Stimulated activated naive B cell treated with anti-CD40 and anti-IgM and Interleukin-4, amounts not matched to agents 10 μg/mL and 1 μg/mL and 100 μg/mL, for 72 hours (primary cell): ENCODE data around the gene GPHA2.
A peak's percentile ranks its signal among the peaks of the same experiment; 100 is the strongest.
"Not testable (repeated sequence)": the region's sequence is repeated elsewhere in the genome, so short reads cannot be mapped to it uniquely, and the experiment has no call there.

ENCODE experiments used
- ATAC-seq, 2 donors: fragments of 150-1000 bp; cut with Tn5 transposase; replicated peaks; 2 replicates each; pipeline ENCODE4 v1.10.0; 2021; ENCODE audit warnings: moderate library complexity in 1 of 2
- DNase-seq: peaks from one replicate; pipeline ENCODE4 v3.0.0; 2021
- H3K27ac Mint-ChIP-seq: one replicate; pipeline ENCODE4 v1.8.0; 2022; ENCODE audit warnings: mild to moderate bottlenecking, mixed read lengths
- H3K27me3 Mint-ChIP-seq, 2 donors: one replicate each; pipeline ENCODE4 v1.8.0; 2022; ENCODE audit warnings: mixed read lengths in 2 of 2
- H3K36me3 Mint-ChIP-seq, 2 donors: one replicate each; pipeline ENCODE4 v1.8.0; 2022; ENCODE audit warnings: mixed read lengths in 2 of 2, mild to moderate bottlenecking in 1 of 2
- H3K4me1 Mint-ChIP-seq, 2 donors: one replicate each; pipeline ENCODE4 v1.8.0; 2022; ENCODE audit warnings: mixed read lengths in 2 of 2, mild to moderate bottlenecking in 1 of 2
- H3K4me3 Mint-ChIP-seq, 2 donors: one replicate each; pipeline ENCODE4 v1.8.0; 2022; ENCODE audit warnings: mild to moderate bottlenecking in 2 of 2, mixed read lengths in 2 of 2, moderate library complexity in 1 of 2
- H3K9me3 Mint-ChIP-seq, 2 donors: one replicate each; pipeline ENCODE4 v1.8.0; 2022; ENCODE audit warnings: mixed read lengths in 2 of 2, mild to moderate bottlenecking in 1 of 2

Gene GPHA2, protein sequence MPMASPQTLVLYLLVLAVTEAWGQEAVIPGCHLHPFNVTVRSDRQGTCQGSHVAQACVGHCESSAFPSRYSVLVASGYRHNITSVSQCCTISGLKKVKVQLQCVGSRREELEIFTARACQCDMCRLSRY

DNA sequence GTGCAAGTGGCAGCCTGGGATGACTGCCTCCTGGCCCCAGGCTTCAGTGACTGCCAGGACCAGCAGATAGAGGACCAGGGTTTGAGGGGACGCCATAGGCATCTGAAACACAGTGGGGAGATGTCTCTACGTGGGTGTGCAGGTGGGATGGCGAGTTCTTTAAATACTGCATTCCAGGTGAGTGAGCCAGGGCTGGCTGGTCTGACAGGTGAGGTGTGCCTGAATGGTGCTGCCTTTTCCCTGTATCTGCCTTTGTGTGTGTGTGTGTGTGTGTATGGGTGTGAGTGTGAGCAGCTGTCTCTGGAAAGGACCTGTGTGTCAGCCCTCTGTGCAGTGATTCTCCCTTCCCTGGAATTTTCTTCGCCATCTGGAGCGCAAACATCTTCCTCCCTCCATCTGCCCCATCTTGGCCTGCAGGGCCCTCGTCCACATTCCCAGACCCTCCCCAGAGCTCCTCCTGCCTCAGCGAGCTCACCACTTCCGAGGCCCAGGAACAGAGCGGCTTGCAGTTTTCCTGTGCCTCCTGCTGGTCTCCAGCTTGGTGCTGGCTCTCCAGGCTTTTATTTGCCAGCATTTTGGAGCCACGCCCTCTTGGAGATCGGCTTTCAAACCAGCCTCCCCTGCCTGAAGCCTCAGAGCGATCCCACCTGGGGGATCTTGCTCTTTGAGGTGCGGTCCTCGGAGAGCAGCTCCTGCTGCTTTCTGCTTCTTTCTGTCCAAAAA lies at the start of gene GPHA2:
Gene GPHA2 (minus strand): TSS at position 535 of the 723 bp plus-strand sequence. CDS start 433 bp downstream, at position 102.
- no peak within 1 kb of the TSS for H3K27ac Mint-ChIP-seq
- no peak within 1 kb of the TSS for H3K4me3 Mint-ChIP-seq
- peaks cover 0 to 5% of the 10 kb centered on the region in 2 donors for H3K27me3 Mint-ChIP-seq
- DNase-seq (no peak), ATAC-seq (no peak)
- H3K36me3 Mint-ChIP-seq, result peaks cover 16 to 23% of the 10 kb centered on the region in 2 donors
- no peaks in the 10 kb centered on the region for H3K4me1 Mint-ChIP-seq
- H3K9me3 Mint-ChIP-seq, result no peaks in the 10 kb centered on the region

DNA sequence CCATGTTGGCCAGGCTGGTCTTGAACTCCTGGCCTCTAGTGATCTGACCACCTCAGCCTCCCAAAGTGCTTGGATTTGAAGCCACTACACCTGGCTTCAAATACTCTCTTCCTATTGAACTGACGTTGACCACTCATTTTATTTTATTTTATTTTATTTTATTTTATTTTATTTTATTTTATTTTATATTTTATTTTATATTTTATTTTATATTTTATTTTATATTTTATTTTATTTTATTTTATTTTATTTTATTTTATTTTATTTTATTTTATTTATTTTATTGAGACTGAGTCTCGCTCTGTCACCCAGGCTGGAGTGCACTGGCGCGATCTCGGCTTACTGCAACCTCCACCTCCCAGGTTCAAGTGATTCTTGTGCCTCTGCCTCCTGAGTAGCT lies 47.6 kb upstream of the GPHA2 start:
- DNase-seq, H3K27me3 Mint-ChIP-seq, ATAC-seq, H3K27ac Mint-ChIP-seq, H3K36me3 Mint-ChIP-seq, H3K4me3 Mint-ChIP-seq, H3K9me3 Mint-ChIP-seq: not testable (repeated sequence)
- peaks cover 17 to 36% of the 10 kb centered on the region in 2 donors for H3K4me1 Mint-ChIP-seq

GRCh38 chr11:64976651-64977050 lies 41.0 kb upstream of the GPHA2 start:
- Mint-ChIP-seq H3K4me3 (no peak overlapping the region), H3K27ac (no peak overlapping the region), H3K9me3 (peaks cover 0 to 2% of the 10 kb centered on the region in 2 donors), H3K36me3 (no peaks in the 10 kb centered on the region), H3K4me1 (peaks cover 8 to 14% of the 10 kb centered on the region in 2 donors), H3K27me3 (no peaks in the 10 kb centered on the region)
- DNase-seq (no peak), ATAC-seq (no peak)

- DNase-seq (no peak), ATAC-seq (no peak)
- H3K4me3 Mint-ChIP-seq, result no peak overlapping the region
- no peak overlapping the region for H3K27ac Mint-ChIP-seq
- H3K36me3 Mint-ChIP-seq, result no peaks in the 10 kb centered on the region
- no peaks in the 10 kb centered on the region for H3K27me3 Mint-ChIP-seq
- peaks cover 13 to 24% of the 10 kb centered on the region in 2 donors for H3K4me1 Mint-ChIP-seq
- peaks cover 0 to 2% of the 10 kb centered on the region in 2 donors for H3K9me3 Mint-ChIP-seq
These were observed 38.4 kb upstream of the GPHA2 start for GRCh38 chr11:64974124-64974523.

DNA sequence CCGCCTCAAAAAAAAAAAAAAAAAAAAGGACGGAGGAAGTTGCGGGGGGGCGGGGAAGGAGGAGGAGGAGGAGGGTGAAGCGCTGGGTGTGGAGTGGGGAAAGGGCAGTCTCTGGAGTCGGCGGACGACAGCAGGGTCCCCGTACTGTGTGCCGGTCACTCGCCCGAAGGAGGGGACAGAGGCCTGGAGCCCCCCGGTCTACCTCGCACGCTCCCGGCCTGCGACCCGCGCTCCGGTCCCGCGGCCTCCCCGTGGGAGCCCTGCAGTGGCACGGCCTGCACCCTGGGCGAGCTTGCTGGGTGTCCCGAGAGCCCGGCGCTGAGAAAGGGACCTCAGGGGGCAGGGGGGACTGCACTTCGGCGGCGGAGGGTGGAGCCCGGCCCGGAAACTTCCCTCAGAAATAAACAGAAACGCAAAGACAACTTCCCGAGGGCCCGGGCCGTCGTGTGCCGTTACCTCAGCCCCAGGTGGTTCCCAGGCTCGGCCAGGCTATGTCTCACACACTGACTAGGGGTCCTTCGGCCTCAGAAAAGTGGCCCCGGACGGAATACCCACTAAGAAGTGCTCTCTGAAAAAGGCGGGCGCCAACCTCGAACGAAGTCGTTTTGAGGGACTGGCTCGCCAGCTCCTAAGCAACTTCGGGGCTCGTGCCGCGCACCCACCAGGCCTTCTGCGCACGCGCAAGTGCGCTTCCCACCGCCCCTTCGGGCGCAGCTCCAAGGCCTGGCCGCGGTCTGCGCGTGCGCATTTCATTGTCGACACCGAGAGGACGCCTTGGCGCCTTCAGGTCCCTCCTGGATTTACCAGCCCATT lies 35.9 kb upstream of the GPHA2 start, which contains the start of gene MAJIN:
Gene MAJIN (minus strand): TSS at position 688 of the 813 bp plus-strand sequence. CDS start 12,703 bp downstream, outside the sequence.
- Mint-ChIP-seq H3K27ac (peak within 1 kb of the TSS; percentile 65), H3K36me3 (no peaks in the 10 kb centered on the region), H3K4me3 (peak within 1 kb of the TSS; percentile 73 to 79)

DNA sequence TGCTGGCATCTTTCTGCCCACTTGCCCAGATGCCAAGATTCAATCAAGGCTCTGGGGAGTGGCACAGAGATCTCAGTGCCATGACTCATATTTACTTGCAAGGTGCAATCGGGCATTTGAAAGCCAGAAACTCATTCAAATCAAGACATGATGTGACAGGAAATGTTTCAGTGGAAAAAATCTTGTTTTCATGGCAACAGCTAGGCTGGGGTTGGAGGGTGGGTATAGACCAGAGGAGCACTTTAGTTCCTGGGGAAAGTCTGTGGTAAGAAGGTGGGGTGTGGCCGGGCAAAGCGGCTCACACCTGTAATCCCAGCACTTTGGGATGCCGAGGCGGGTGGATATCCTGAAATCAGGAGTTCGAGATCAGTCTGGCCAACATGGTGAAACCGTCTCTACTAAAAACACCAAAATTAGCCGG lies 35.0 kb upstream of the GPHA2 start:
- H3K36me3 Mint-ChIP-seq, result no peaks in the 10 kb centered on the region
- no peaks in the 10 kb centered on the region for H3K27me3 Mint-ChIP-seq
- ATAC-seq (peak; percentile 46 to 71), DNase-seq (peak; percentile 8)
- H3K9me3 Mint-ChIP-seq, result no peaks in the 10 kb centered on the region
- H3K4me3 Mint-ChIP-seq, result peak overlapping the region; percentile 64 to 79
- H3K4me1 Mint-ChIP-seq, result peaks cover 13 to 24% of the 10 kb centered on the region in 2 donors
- peak overlapping the region; percentile 65 for H3K27ac Mint-ChIP-seq

More for the DNA sequence above, 35.9 kb upstream of the GPHA2 start, which contains the start of gene MAJIN:
- Mint-ChIP-seq H3K9me3 (no peaks in the 10 kb centered on the region), H3K27me3 (no peaks in the 10 kb centered on the region), H3K4me1 (peaks cover 13 to 24% of the 10 kb centered on the region in 2 donors)
- ATAC-seq, result peak; percentile 71 to 83
- peak; percentile 80 for DNase-seq

DNA sequence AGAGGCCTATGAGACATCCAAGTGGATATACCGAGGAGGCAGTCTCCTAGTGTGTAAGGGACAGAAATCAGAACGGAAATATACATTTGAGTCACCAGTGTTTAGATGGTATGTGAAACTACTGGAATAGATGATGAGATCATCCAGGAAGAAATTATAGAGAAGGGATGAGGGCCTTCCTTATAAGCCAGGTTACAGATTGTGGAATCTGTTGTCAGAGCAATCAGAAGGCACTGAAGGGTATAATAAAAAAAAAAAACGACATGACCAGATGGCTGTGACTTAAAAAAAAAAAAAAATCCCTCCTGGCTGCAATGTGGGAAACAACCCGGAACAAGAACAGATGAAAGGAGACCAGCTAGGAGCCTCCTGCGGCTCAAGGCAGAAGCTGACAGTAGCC lies 33.5 kb upstream of the GPHA2 start:
- no peak for DNase-seq

DNA sequence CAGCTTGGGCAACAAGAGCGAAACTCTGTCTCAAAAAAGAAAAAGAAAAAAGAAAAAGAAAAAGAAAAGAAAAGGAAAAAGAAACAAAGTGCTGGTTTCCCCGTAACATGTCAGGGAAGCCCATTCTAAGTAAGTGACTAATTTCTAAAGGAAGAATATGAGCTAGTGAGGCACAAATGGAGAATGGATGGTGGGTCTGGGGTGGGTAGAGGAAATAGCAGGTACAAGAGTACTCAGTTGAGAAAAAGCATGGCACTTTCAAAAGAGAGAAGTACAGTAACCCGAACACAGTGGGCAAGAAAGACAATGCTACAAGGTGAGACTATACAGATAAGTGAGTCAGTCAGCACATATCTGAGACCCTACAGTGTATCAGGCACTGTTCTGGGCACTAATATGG lies 31.7 kb upstream of the GPHA2 start:
- Mint-ChIP-seq H3K9me3 (no peaks in the 10 kb centered on the region), H3K4me3 (no peak overlapping the region), H3K36me3 (no peaks in the 10 kb centered on the region), H3K4me1 (peaks cover 8 to 10% of the 10 kb centered on the region in 2 donors), H3K27ac (no peak overlapping the region), H3K27me3 (no peaks in the 10 kb centered on the region)
- DNase-seq, result no peak
- ATAC-seq, result no peak

More for the DNA sequence above, 33.5 kb upstream of the GPHA2 start:
- Mint-ChIP-seq H3K4me1 (peaks cover 11 to 16% of the 10 kb centered on the region in 2 donors), H3K4me3 (no peak overlapping the region), H3K9me3 (no peaks in the 10 kb centered on the region), H3K27me3 (no peaks in the 10 kb centered on the region), H3K27ac (no peak overlapping the region), H3K36me3 (no peaks in the 10 kb centered on the region)
- no peak for ATAC-seq

DNA sequence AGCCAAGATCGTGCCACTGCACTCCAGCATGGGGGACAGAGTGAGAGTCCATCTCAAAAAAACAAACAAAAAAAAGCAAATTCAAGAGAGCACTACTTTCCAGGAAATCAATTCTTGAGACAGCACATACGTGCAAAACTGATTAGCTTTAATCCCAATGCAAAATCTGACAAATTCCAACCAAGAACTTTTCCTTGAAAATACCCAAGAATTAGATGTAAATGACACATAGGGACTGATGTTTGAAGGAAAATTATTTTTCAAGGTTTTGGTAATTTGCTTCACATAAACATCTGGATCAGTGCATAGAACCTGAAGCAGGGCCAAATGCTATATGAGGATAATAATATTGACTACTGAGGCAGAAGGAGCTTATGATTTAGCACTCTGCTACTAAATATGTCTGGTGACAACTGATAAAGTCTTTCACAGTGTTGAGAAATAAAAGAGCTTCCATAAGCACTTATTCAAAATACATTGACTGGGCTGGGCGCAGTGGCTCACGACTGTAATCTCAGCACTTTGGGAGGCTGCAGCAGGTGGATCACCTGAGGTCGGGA lies 27.5 kb upstream of the GPHA2 start:
- H3K27me3 Mint-ChIP-seq, result no peaks in the 10 kb centered on the region
- ATAC-seq, result no peak
- H3K9me3 Mint-ChIP-seq, result no peaks in the 10 kb centered on the region
- no peak overlapping the region for H3K27ac Mint-ChIP-seq
- H3K4me1 Mint-ChIP-seq, result peaks cover 0 to 2% of the 10 kb centered on the region in 2 donors
- H3K36me3 Mint-ChIP-seq, result no peaks in the 10 kb centered on the region
- H3K4me3 Mint-ChIP-seq, result no peak overlapping the region
- DNase-seq, result no peak

- no peak overlapping the region for H3K4me3 Mint-ChIP-seq
- H3K4me1 Mint-ChIP-seq, result peaks cover 0 to 2% of the 10 kb centered on the region in 2 donors
- DNase-seq, result no peak
- no peaks in the 10 kb centered on the region for H3K36me3 Mint-ChIP-seq
- no peak overlapping the region for H3K27ac Mint-ChIP-seq
- ATAC-seq, result no peak
- H3K9me3 Mint-ChIP-seq, result no peaks in the 10 kb centered on the region
- H3K27me3 Mint-ChIP-seq, result no peaks in the 10 kb centered on the region
These were observed 25.0 kb upstream of the GPHA2 start for GRCh38 chr11:64960719-64961118.

GRCh38 chr11:64959498-64959897 lies 23.8 kb upstream of the GPHA2 start:
- Mint-ChIP-seq H3K4me1 (no peaks in the 10 kb centered on the region), H3K27me3 (no peaks in the 10 kb centered on the region), H3K4me3 (no peak overlapping the region), H3K27ac (no peak overlapping the region), H3K9me3 (no peaks in the 10 kb centered on the region), H3K36me3 (no peaks in the 10 kb centered on the region)
- ATAC-seq, result no peak
- DNase-seq, result no peak

- Mint-ChIP-seq H3K9me3 (no peaks in the 10 kb centered on the region), H3K4me1 (no peaks in the 10 kb centered on the region), H3K27me3 (peaks cover 3 to 11% of the 10 kb centered on the region in 2 donors), H3K36me3 (no peaks in the 10 kb centered on the region), H3K4me3 (no peak overlapping the region), H3K27ac (no peak overlapping the region)
- DNase-seq (no peak), ATAC-seq (no peak)
These were observed 18.5 kb upstream of the GPHA2 start for GRCh38 chr11:64954201-64954600.

DNA sequence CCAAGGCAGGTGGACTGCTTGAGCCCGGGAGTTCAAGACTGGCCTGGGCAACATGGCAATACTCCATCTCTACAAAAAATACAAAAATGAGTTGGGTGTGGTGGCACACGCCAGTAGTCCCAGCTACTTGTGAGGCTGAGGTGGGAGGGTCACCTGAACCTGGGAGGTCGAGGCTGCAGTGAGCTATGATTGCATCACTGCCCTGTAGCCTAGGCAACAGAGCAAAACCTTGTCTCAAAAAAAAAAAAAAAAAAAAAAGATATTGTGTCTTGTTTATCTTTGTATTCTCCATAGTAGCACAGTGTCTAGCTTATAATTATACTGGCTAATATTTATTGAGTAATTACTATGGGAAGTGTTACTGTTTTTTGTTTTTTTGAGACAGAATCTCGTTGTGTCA lies 15.8 kb upstream of the GPHA2 start:
- Mint-ChIP-seq H3K27ac (no peak overlapping the region), H3K4me3 (no peak overlapping the region), H3K4me1 (no peaks in the 10 kb centered on the region), H3K27me3 (peaks cover 3 to 11% of the 10 kb centered on the region in 2 donors), H3K9me3 (no peaks in the 10 kb centered on the region), H3K36me3 (no peaks in the 10 kb centered on the region)
- DNase-seq (no peak), ATAC-seq (no peak)

DNA sequence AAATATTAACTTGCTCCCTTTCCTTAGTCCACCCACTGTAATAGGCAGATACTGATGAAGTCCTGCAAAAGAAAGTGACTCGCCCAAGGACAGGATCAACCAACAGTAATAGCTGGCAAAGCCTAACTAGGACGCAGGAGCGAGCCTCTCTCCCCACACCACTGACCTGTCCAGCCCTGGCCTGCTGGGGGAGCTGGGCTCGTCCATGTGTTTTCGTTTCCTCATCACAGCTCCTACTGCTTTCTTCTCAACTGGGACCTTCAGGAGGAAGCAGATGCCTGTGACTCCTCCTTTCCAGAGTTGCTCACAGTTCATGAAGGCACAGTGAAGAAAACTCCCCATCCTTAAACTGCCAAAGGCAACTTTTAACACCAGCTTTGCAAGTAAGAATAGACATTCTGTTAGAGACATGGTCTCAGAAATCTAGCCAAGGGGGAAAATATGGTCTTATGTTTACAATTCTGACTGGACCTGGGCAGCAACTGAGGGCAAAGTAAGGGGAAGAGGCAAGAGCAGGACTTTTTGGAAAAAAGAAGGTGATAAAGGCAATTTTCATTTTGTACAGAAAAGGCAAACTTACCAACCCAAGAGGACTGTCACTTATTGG lies 11.6 kb upstream of the GPHA2 start:
- H3K9me3 Mint-ChIP-seq, result no peaks in the 10 kb centered on the region
- no peak overlapping the region for H3K4me3 Mint-ChIP-seq
- no peaks in the 10 kb centered on the region for H3K4me1 Mint-ChIP-seq
- H3K36me3 Mint-ChIP-seq, result no peaks in the 10 kb centered on the region
- H3K27me3 Mint-ChIP-seq, result peaks cover 10 to 16% of the 10 kb centered on the region in 2 donors
- DNase-seq (no peak), ATAC-seq (no peak)
- H3K27ac Mint-ChIP-seq, result no peak overlapping the region
